ENCODE results near the gene AGAP9. TPM values are rescaled to one million over a fixed set of nuclear protein-coding genes. Genes with fewer than 3 reads are reported as not detected.
"Not testable (repeated sequence)": the region's sequence is repeated elsewhere in the genome, so short reads cannot be mapped to it uniquely, and the experiment has no call there.

Gene AGAP9
- total RNA-seq, 1 experiment from 2014 or later, result 20.7 TPM

DNA sequence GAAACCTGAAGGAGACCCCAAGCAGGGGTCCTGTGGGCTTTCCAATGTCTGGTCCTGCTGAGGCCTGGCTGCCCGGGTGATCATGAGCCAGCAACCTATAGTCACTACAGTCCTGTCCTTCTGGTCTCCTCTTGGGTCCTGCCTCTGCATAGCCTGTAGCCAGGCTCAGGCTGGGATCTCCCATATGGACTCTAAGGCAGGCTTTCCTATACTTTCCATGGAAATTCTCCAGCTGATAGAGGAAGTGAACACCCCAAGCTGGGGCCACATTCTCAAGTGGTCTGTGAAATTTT is 66.0 kb downstream of the AGAP9 start:
- no peaks in the 10 kb centered on the region for H3K27me3 ChIP-seq (replicated peaks; ENCODE audit: control insufficient read depth, insufficient read depth, low read length)
- no TSS peak for BruUV-seq (replicated peaks)
- CTCF ChIA-PET, result no interaction called here
- H3K27me3 Mint-ChIP-seq (ENCODE audit: insufficient read depth, unreplicated experiment), result no peaks in the 10 kb centered on the region
- no peak for DNase-seq
- H3K4me3 ChIP-seq (ENCODE audit: low read depth, low read length), result no peak overlapping the region
- peaks cover 30% of the 10 kb centered on the region for H3K4me1 Mint-ChIP-seq (ENCODE audit: low read depth, unreplicated experiment)
- no peaks in the 10 kb centered on the region for H3K36me3 ChIP-seq (ENCODE audit: control insufficient read depth, insufficient read depth, low read length)
- H3K9me3 Mint-ChIP-seq (ENCODE audit: unreplicated experiment), result no peaks in the 10 kb centered on the region
- intact Hi-C loops (cut with micrococcal nuclease; ENCODE audit: unreplicated experiment), result no loop called here
- H3K9me3 ChIP-seq, result no peaks in the 10 kb centered on the region
- H3K27ac Mint-ChIP-seq (ENCODE audit: unreplicated experiment), result peak overlapping the region; percentile 8
- TF ChIP-seq, protein P1, sequence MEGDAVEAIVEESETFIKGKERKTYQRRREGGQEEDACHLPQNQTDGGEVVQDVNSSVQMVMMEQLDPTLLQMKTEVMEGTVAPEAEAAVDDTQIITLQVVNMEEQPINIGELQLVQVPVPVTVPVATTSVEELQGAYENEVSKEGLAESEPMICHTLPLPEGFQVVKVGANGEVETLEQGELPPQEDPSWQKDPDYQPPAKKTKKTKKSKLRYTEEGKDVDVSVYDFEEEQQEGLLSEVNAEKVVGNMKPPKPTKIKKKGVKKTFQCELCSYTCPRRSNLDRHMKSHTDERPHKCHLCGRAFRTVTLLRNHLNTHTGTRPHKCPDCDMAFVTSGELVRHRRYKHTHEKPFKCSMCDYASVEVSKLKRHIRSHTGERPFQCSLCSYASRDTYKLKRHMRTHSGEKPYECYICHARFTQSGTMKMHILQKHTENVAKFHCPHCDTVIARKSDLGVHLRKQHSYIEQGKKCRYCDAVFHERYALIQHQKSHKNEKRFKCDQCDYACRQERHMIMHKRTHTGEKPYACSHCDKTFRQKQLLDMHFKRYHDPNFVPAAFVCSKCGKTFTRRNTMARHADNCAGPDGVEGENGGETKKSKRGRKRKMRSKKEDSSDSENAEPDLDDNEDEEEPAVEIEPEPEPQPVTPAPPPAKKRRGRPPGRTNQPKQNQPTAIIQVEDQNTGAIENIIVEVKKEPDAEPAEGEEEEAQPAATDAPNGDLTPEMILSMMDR (IDR thresholded peaks at IDR 0.05; ENCODE audit: insufficient read depth in 1 of 2, low read depth in 1 of 2, low read length in 1 of 2, severe bottlenecking in 1 of 2, unreplicated experiment in 1 of 2), result no peak
- peaks cover 39% of the 10 kb centered on the region for H3K4me1 ChIP-seq
- H3K4me3 Mint-ChIP-seq (ENCODE audit: unreplicated experiment), result no peak overlapping the region
- H3K36me3 Mint-ChIP-seq (ENCODE audit: insufficient read depth, unreplicated experiment), result peaks cover 9% of the 10 kb centered on the region
- POLR2A ChIA-PET, result no interaction called here

DNA sequence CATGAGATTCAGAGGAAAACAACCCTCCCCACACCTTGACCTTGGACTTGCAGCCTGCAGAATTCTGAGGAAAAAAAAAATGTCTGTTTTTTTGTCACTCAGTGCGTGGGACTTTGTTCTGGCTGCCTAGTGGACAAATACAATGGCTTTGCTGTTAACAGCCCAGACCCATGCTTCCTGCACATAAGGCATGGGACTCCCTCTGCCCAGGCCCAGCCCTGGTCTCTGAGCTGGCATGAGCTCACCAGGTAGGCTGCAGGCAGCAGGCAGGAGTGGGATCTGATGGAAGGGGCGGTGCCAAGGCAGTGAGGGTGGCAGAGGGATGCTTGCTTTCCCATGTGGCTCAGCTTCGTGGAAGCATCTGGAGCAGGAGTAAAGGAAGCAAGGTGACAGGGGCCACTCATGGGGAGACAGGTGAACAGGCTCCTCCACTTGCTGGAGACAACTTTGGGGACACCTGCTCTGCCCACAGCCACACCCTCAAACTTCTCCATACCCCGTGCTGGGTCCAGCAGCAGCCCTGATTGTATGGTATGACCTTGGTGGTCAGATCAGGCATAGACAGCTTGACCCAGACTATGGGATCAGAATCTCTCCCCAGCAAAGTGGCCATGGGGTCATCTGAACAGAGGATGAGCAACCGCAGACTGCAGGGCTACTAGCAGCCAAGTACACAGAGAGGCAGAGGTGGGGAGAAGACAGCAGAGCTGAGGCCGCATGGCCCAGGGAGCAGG is 66.5 kb downstream of the AGAP9 start:
- no peak for DNase-seq
- BruUV-seq (replicated peaks), result no TSS peak
- Histone ChIP-seq H3K4me1 (peaks cover 40% of the 10 kb centered on the region), H3K36me3 (ENCODE audit: control insufficient read depth, insufficient read depth, low read length) (no peaks in the 10 kb centered on the region), H3K27me3 (replicated peaks; ENCODE audit: control insufficient read depth, insufficient read depth, low read length) (no peaks in the 10 kb centered on the region), H3K9me3 (no peaks in the 10 kb centered on the region), H3K4me3 (ENCODE audit: low read depth, low read length) (no peak overlapping the region)
- Mint-ChIP-seq H3K27me3 (ENCODE audit: insufficient read depth, unreplicated experiment) (no peaks in the 10 kb centered on the region), H3K27ac (ENCODE audit: unreplicated experiment) (peak overlapping the region; percentile 8), H3K9me3 (ENCODE audit: unreplicated experiment) (no peaks in the 10 kb centered on the region), H3K36me3 (ENCODE audit: insufficient read depth, unreplicated experiment) (peaks cover 9% of the 10 kb centered on the region), H3K4me3 (ENCODE audit: unreplicated experiment) (no peak overlapping the region), H3K4me1 (ENCODE audit: low read depth, unreplicated experiment) (peaks cover 30% of the 10 kb centered on the region)
- ChIA-PET POLR2A (no interaction called here), CTCF (interaction anchor here (1.3 kb wide), 1 partner anchor 54 kb away, joined by 3 read pairs; no protein-coding TSS in a partner anchor)
- TF ChIP-seq, protein P1 (IDR thresholded peaks at IDR 0.05; ENCODE audit: insufficient read depth in 1 of 2, low read depth in 1 of 2, low read length in 1 of 2, severe bottlenecking in 1 of 2, unreplicated experiment in 1 of 2), result no peak
- intact Hi-C loops (cut with micrococcal nuclease; ENCODE audit: unreplicated experiment), result no loop called here

DNA sequence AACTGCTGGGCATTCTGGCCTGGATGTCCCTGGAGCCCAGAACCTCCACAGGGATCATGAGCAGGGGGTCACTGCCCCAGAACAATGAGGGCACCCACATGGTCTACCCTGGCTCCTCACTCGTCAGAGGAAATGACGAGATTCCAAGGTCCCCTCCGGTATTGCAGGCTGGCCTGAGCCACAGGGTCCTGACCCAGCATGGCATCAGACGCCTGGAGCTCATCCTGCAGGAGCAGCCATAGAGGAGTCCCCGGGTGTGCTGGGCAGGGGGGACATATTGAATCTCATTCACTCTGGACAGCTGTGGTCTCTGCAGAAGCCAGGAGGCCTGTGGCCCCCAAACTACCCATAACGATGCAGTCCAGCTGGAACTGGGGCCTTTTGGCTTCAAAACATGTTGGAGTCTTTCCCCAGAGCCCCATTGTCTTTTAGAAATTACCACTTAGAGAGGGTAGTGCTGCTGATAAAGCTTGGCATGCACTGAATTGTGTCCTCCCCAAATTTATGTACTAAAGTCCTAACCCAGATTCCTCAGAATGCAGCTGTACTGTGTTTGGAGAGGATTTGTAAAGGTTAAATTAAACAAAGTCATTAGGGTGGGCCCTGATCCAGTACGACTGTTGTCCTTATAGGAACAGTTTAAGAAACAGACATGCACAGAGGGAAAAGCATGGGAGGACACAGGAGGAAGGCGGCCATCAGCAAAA is 67.2 kb downstream of the AGAP9 start:
- intact Hi-C loops (cut with micrococcal nuclease; ENCODE audit: unreplicated experiment), result no loop called here
- Mint-ChIP-seq H3K36me3 (ENCODE audit: insufficient read depth, unreplicated experiment) (peaks cover 5% of the 10 kb centered on the region), H3K9me3 (ENCODE audit: unreplicated experiment) (no peaks in the 10 kb centered on the region), H3K27me3 (ENCODE audit: insufficient read depth, unreplicated experiment) (no peaks in the 10 kb centered on the region), H3K4me1 (ENCODE audit: low read depth, unreplicated experiment) (peaks cover 30% of the 10 kb centered on the region), H3K27ac (ENCODE audit: unreplicated experiment) (peak overlapping the region; percentile 8), H3K4me3 (ENCODE audit: unreplicated experiment) (no peak overlapping the region)
- TF ChIP-seq, protein P1 (IDR thresholded peaks at IDR 0.05; ENCODE audit: insufficient read depth in 1 of 2, low read depth in 1 of 2, low read length in 1 of 2, severe bottlenecking in 1 of 2, unreplicated experiment in 1 of 2), result no peak
- peaks cover 40% of the 10 kb centered on the region for H3K4me1 ChIP-seq
- no peaks in the 10 kb centered on the region for H3K36me3 ChIP-seq (ENCODE audit: control insufficient read depth, insufficient read depth, low read length)
- DNase-seq, result peak in 1 of 2 experiments; percentile 39
- ChIA-PET POLR2A (no interaction called here), CTCF (interaction anchor here (0.5 to 1.3 kb wide), 2 partner anchors 53 to 1236 kb away, joined by 3 to 5 read pairs; no protein-coding TSS in a partner anchor)
- no peak overlapping the region for H3K4me3 ChIP-seq (ENCODE audit: low read depth, low read length)
- BruUV-seq (replicated peaks), result no TSS peak
- H3K9me3 ChIP-seq, result no peaks in the 10 kb centered on the region
- no peaks in the 10 kb centered on the region for H3K27me3 ChIP-seq (replicated peaks; ENCODE audit: control insufficient read depth, insufficient read depth, low read length)

DNA sequence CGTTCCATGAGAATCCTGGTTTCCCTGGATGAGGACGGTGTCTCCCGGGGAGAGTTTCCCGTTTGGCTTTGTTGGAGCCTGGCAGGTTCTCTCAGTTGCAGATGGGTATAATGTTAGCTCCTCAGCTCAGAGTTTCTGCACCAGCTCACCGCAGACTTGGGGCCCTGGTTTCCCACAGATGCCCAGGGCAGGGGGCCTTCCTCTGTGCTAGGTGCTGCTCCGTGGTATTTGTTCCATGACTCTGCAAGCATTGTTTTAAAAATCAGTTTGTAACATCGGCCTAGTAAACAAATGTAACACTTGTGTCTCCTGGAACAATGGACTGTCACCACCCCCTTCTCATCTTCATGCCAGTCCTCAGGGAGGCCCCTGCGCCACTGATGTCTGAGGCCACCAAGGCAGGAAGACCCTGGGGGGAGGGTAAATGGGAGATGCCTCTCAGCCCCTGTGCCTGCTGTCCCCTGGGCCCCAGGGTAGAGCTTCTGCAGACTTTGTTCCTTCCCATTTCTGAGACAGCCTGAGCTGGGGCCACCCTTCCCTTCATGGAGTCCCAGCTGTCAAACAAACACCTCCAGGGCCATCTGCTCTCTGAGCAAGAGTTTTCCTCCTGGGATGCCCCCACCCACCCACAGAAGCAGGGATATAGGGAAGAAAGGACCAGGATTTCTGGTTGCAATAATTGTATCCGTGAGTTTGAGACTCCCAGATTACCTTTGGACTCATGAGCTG is 67.9 kb downstream of the AGAP9 start:
- H3K4me3 Mint-ChIP-seq (ENCODE audit: unreplicated experiment); H3K4me3 ChIP-seq (ENCODE audit: low read depth, low read length); DNase-seq; H3K36me3 ChIP-seq (ENCODE audit: control insufficient read depth, insufficient read depth, low read length); POLR2A ChIA-PET; H3K27ac Mint-ChIP-seq (ENCODE audit: unreplicated experiment); intact Hi-C loops (cut with micrococcal nuclease; ENCODE audit: unreplicated experiment); H3K36me3 Mint-ChIP-seq (ENCODE audit: insufficient read depth, unreplicated experiment); BruUV-seq (replicated peaks); H3K9me3 Mint-ChIP-seq (ENCODE audit: unreplicated experiment); H3K27me3 Mint-ChIP-seq (ENCODE audit: insufficient read depth, unreplicated experiment); H3K9me3 ChIP-seq; H3K27me3 ChIP-seq (replicated peaks; ENCODE audit: control insufficient read depth, insufficient read depth, low read length): not testable (repeated sequence)
- H3K4me1 Mint-ChIP-seq (ENCODE audit: low read depth, unreplicated experiment), result peaks cover 30% of the 10 kb centered on the region
- CTCF ChIA-PET, result interaction anchor here (0.5 to 1.3 kb wide), 2 partner anchors 52 to 1235 kb away, joined by 3 to 5 read pairs; no protein-coding TSS in a partner anchor
- H3K4me1 ChIP-seq, result peaks cover 40% of the 10 kb centered on the region
